ENCODE measurements around the gene NOC4L.

DNA sequence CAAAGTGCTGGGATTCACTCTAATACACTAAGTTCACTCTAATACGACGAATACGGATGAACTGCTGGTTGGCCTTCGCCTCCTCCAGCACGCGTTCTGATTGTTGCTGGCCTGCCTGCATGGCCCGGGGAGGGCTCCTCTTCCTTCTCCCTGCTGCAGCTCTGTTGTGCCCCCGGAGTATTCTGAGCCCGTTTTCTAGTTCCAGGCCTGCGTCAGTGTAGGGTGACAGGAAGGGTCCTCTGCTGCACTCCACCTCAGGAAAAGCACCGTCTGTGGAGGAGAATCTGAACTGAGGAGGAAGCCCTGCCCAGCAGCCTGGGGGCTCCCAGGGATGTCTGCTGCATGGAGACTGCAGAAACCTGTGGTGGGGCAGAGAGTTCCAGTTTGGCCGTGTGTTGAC lies 44.5 kb upstream of the NOC4L start:
- TF ChIP-seq EZH2 (IDR thresholded peaks at IDR 0.05; ENCODE audit: low read depth, unreplicated experiment) (no peak), POLR2AphosphoS5 (IDR thresholded peaks at IDR 0.05; ENCODE audit: low read depth) (no peak), CREB1 (CRISPR knock-in tag; IDR thresholded peaks at IDR 0.05; ENCODE audit: low read depth) (no peak)

Data from GM23338 (cell line).